Measurements from ENCODE around the gene DIAPH1.

- TF ChIP-seq CTCF (IDR thresholded peaks at IDR 0.05; ENCODE audit: low read depth, low read length, poor library complexity, severe bottlenecking) (no peak), EZH2phosphoT487 (IDR thresholded peaks at IDR 0.05; ENCODE audit: borderline replicate concordance, low read length) (no peak)
Measured at GRCh38 chr5:141639357-141640050, 20.7 kb upstream of the DIAPH1 start.

All from DOHH2 (cell line).